H9 (cell line): ENCODE results near the gene GDAP1L1. TPM values are rescaled to one million over a fixed set of nuclear protein-coding genes. Genes with fewer than 3 reads are reported as not detected.

ENCODE experiments used
- DNase-seq: peaks from one replicate; pipeline ENCODE4 v3.0.0-alpha.2; 2017
- H2AFZ ChIP-seq: one replicate; pipeline ENCODE4 v1.6.1; 2013; ENCODE audit warnings: mild to moderate bottlenecking, low read length, control low read depth, moderate library complexity
- H2AK5ac ChIP-seq: 2 replicates; pipeline ENCODE4 v1.6.1; 2013; ENCODE audit warnings: low read length, control low read depth, mixed read lengths; ENCODE audit not compliant: insufficient read length
- H2BK120ac ChIP-seq: one replicate; pipeline ENCODE4 v1.6.1; 2013; ENCODE audit warnings: low read depth, mild to moderate bottlenecking, low read length, control low read depth, inconsistent platforms; ENCODE audit not compliant: poor library complexity, severe bottlenecking
- H2BK12ac ChIP-seq: 2 replicates; pipeline ENCODE4 v1.6.1; 2013; ENCODE audit warnings: low read length, control low read depth, mixed read lengths, low read depth; ENCODE audit not compliant: insufficient read length
- H2BK15ac ChIP-seq: 2 replicates; pipeline ENCODE4 v1.6.1; 2013; ENCODE audit warnings: low read depth, low read length, control low read depth
- H2BK20ac ChIP-seq: one replicate; pipeline ENCODE4 v1.6.1; 2013; ENCODE audit warnings: low read depth, mild to moderate bottlenecking, low read length, control low read depth, inconsistent platforms; ENCODE audit not compliant: poor library complexity, severe bottlenecking
- H2BK5ac ChIP-seq: 2 replicates; pipeline ENCODE4 v1.6.1; 2013; ENCODE audit warnings: low read length, control low read depth, mixed read lengths; ENCODE audit not compliant: insufficient read length
- H3K14ac ChIP-seq: 2 replicates; pipeline ENCODE4 v1.6.1; 2013; ENCODE audit warnings: low read length, control low read depth; ENCODE audit not compliant: insufficient read depth
- H3K18ac ChIP-seq: 2 replicates; pipeline ENCODE4 v1.6.1; 2013; ENCODE audit warnings: low read depth, mild to moderate bottlenecking, mixed read lengths, low read length, control low read depth; ENCODE audit not compliant: insufficient read length
- H3K23ac ChIP-seq: 2 replicates; pipeline ENCODE4 v1.6.1; 2013; ENCODE audit warnings: low read length, control low read depth, mixed read lengths, low read depth; ENCODE audit not compliant: insufficient read length
- H3K23me2 ChIP-seq: 2 replicates; pipeline ENCODE4 v1.6.1; 2013; ENCODE audit warnings: low read depth, mild to moderate bottlenecking, mixed read lengths, low read length, control low read depth; ENCODE audit not compliant: insufficient read length, poor library complexity, severe bottlenecking
- H3K27ac ChIP-seq: 2 replicates; pipeline ENCODE4 v1.5.1; 2013; ENCODE audit warnings: low read length, control low read depth, mixed read lengths, low read depth; ENCODE audit not compliant: insufficient read length
- H3K27me3 ChIP-seq: 2 replicates; pipeline ENCODE4 v1.6.1; 2013; ENCODE audit warnings: low read length, control low read depth, inconsistent platforms; ENCODE audit not compliant: insufficient read depth
- H3K4ac ChIP-seq: 2 replicates; pipeline ENCODE4 v1.6.1; 2013; ENCODE audit warnings: low read depth, mild to moderate bottlenecking, control low read depth, inconsistent platforms, low read length, moderate library complexity
- H3K4me1 ChIP-seq: 2 replicates; pipeline ENCODE4 v1.6.1; 2013; ENCODE audit warnings: low read length, control low read depth, inconsistent platforms; ENCODE audit not compliant: insufficient read depth
- H3K4me2 ChIP-seq: 2 replicates; pipeline ENCODE4 v1.6.1; 2013; ENCODE audit warnings: low read length, control low read depth, mixed read lengths; ENCODE audit not compliant: insufficient read length, insufficient read depth
- H3K56ac ChIP-seq: 2 replicates; pipeline ENCODE4 v1.6.1; 2013; ENCODE audit warnings: low read depth, mild to moderate bottlenecking, mixed read lengths, low read length, control low read depth; ENCODE audit not compliant: insufficient read length
- H3K79me1 ChIP-seq: 2 replicates; pipeline ENCODE4 v1.6.1; 2013; ENCODE audit warnings: low read depth, mild to moderate bottlenecking, moderate library complexity, low read length, control low read depth, inconsistent platforms; ENCODE audit not compliant: insufficient read depth, poor library complexity, severe bottlenecking
- H3K79me2 ChIP-seq: 2 replicates; pipeline ENCODE4 v1.6.1; 2013; ENCODE audit warnings: low read length, control low read depth, inconsistent platforms; ENCODE audit not compliant: insufficient read depth
- H3K9ac ChIP-seq: 2 replicates; pipeline ENCODE4 v1.6.1; 2013; ENCODE audit warnings: low read length, control low read depth, mixed read lengths; ENCODE audit not compliant: insufficient read length; ENCODE audit errors: extremely low read depth
- H3K9me3 ChIP-seq: one replicate; pipeline ENCODE4 v1.6.1; 2013; ENCODE audit warnings: low read depth, low read length, inconsistent platforms; ENCODE audit not compliant: control insufficient read depth
- H3T11ph ChIP-seq: one replicate; pipeline ENCODE4 v1.6.1; 2013; ENCODE audit warnings: mild to moderate bottlenecking, low read length, control low read depth, inconsistent platforms
- H4K20me1 ChIP-seq: one replicate; pipeline ENCODE4 v1.6.1; 2013; ENCODE audit not compliant: control insufficient read depth, insufficient read length, insufficient read depth
- H4K5ac ChIP-seq: 2 replicates; pipeline ENCODE4 v1.6.1; 2013; ENCODE audit warnings: low read depth, mild to moderate bottlenecking, mixed read lengths, low read length, control low read depth; ENCODE audit not compliant: insufficient read length
- H4K8ac ChIP-seq: replicated peaks from 2 replicates; pipeline ENCODE4 v1.6.1; 2013; ENCODE audit warnings: low read length, control low read depth, mixed read lengths, low read depth; ENCODE audit not compliant: insufficient read length
- H4K91ac ChIP-seq: 2 replicates; pipeline ENCODE4 v1.6.1; 2013; ENCODE audit warnings: low read depth, mild to moderate bottlenecking, moderate library complexity, mixed read lengths, low read length, control low read depth; ENCODE audit not compliant: insufficient read length
- H3K27ac Mint-ChIP-seq, 3 experiments: 2 replicates in 2 of 3; 3 replicates in 1 of 3; pipeline ENCODE4 v1.8.0; 2020 to 2021; ENCODE audit warnings: mixed read lengths in 3 of 3, mild to moderate bottlenecking in 1 of 3, moderate library complexity in 1 of 3
- H3K27me3 Mint-ChIP-seq: 2 replicates; pipeline ENCODE4 v1.8.0; 2021; ENCODE audit warnings: low read depth, mild to moderate bottlenecking, moderate library complexity, mixed read lengths
- H3K36me3 Mint-ChIP-seq, 3 experiments: 2 replicates in 2 of 3; 3 replicates in 1 of 3; pipeline ENCODE4 v1.8.0; 2020 to 2021; ENCODE audit warnings: low read depth in 3 of 3, mixed read lengths in 3 of 3; ENCODE audit not compliant: insufficient read depth in 1 of 3
- H3K4me1 Mint-ChIP-seq, 2 experiments: 2 replicates each; pipeline ENCODE4 v1.8.0; 2020; ENCODE audit warnings: mixed read lengths in 2 of 2
- H3K4me3 Mint-ChIP-seq, 2 experiments: 2 replicates in 1 of 2; 3 replicates in 1 of 2; pipeline ENCODE4 v1.8.0; 2020 to 2021; ENCODE audit warnings: mild to moderate bottlenecking in 2 of 2, mixed read lengths in 2 of 2, moderate library complexity in 1 of 2
- H3K9me3 Mint-ChIP-seq, 2 experiments: 2 replicates in 1 of 2; 3 replicates in 1 of 2; pipeline ENCODE4 v1.8.0; 2020; ENCODE audit warnings: mild to moderate bottlenecking in 2 of 2, mixed read lengths in 2 of 2, moderate library complexity in 1 of 2
- CTCF ChIP-seq: fragments of 200-600 bp; sonication (generic); conservative IDR thresholded peaks from 3 replicates; pipeline ENCODE4 v1.8.0; 2021; ENCODE audit warnings: antibody characterized with exemption, mild to moderate bottlenecking
- WGBS: extraction: QIAGEN DNeasy Blood & Tissue Kit; methylation state at CpG from one replicate; pipeline ENCODE4 v1.1.7; 2013; ENCODE audit warnings: missing lambda C conversion rate, low lambda C conversion rate, mixed read lengths; ENCODE audit not compliant: insufficient read length; ENCODE audit errors: extremely low coverage; 5-methylcytosine and 5-hydroxymethylcytosine counted together
- total RNA-seq: library from RNA; stranded (reverse); gene quantifications from 2 replicates; pipeline ENCODE4 v1.2.1, GENCODE V29; 2021

GDAP1L1 gene
- total RNA-seq, 1 experiment from 2014 or later, result 5.9 TPM

GRCh38 chr20:44258226-44258890, 11.2 kb downstream of the GDAP1L1 start:
- Histone ChIP-seq H3K23me2 (no peaks in the 10 kb centered on the region), H2BK120ac (no peak overlapping the region), H3K18ac (no peak overlapping the region), H3K14ac (no peak overlapping the region), H3K4me2 (no peak overlapping the region), H2AK5ac (no peak overlapping the region), H3K4me1 (no peaks in the 10 kb centered on the region), H4K8ac (no peak overlapping the region), H3K9me3 (no peaks in the 10 kb centered on the region), H4K5ac (no peak overlapping the region), H4K91ac (no peak overlapping the region), H2BK12ac (no peak overlapping the region), H2AFZ (no peak overlapping the region), H3K79me1 (no peaks in the 10 kb centered on the region), H3K4ac (no peak overlapping the region), H3T11ph (no peak overlapping the region), H3K27me3 (no peaks in the 10 kb centered on the region), H3K79me2 (no peaks in the 10 kb centered on the region), H2BK20ac (no peak overlapping the region), H3K23ac (no peak overlapping the region), H2BK5ac (no peak overlapping the region), H3K9ac (no peak overlapping the region), H3K56ac (no peak overlapping the region), H3K27ac (no peak overlapping the region), H4K20me1 (no peaks in the 10 kb centered on the region), H2BK15ac (no peak overlapping the region)
- peak overlapping the region in 2 of 3 experiments; percentile 11 to 41; a peak in 1 of 7 replicates for H3K27ac Mint-ChIP-seq
- no peak overlapping the region for H3K4me3 Mint-ChIP-seq
- H3K36me3 Mint-ChIP-seq, result no peaks in the 10 kb centered on the region
- TF ChIP-seq CTCF, result no peak
- no peaks in the 10 kb centered on the region for H3K9me3 Mint-ChIP-seq
- H3K27me3 Mint-ChIP-seq, result no peaks in the 10 kb centered on the region; the same call in 1 of the 2 replicates
- no peak for DNase-seq
- WGBS, result no CpG with 5 or more reads among the region's 28 CpGs
- peaks cover 11 to 14% of the 10 kb centered on the region in 2 experiments for H3K4me1 Mint-ChIP-seq
